ENCODE measurements around the gene APOL4.
"Not testable (repeated sequence)": the region's sequence is repeated elsewhere in the genome, so short reads cannot be mapped to it uniquely, and the experiment has no call there.

APOL4 gene

DNA sequence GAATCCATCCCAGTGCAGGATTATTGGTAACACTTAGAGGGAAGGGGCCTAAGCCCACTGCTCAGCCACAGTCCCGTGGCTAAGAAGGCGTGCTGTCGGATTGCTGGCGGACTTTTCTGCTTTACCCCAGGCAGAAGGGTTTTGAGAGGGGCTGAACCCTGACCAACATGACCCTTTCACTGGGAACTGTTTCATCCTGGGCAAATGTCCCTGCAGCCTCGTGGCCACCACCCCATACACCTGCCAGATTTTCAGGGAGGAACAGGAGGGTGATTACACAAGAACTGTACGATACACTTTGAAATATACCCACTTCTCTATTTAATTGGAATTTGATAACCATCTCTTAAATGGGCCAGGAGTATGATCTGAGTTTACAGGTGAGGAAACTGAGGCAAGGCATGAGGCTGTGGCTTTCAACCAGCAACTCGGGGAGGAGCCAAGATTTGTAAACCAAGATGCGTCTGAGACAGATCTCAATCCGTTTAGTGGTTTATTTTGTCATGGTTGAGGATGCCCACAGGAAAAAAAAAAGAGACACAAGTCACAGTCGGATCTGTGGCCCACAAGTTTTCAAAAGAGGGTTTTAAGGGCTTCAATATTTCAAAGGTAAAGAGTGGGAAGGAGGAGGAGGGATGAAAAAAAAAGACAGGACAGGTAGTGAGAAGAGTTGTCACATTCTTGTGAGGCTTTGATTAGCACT lies 34.9 kb downstream of the APOL4 start:
- TF ChIP-seq ZFX (IDR thresholded peaks at IDR 0.05), result no peak
- TF ChIP-seq, protein P1, sequence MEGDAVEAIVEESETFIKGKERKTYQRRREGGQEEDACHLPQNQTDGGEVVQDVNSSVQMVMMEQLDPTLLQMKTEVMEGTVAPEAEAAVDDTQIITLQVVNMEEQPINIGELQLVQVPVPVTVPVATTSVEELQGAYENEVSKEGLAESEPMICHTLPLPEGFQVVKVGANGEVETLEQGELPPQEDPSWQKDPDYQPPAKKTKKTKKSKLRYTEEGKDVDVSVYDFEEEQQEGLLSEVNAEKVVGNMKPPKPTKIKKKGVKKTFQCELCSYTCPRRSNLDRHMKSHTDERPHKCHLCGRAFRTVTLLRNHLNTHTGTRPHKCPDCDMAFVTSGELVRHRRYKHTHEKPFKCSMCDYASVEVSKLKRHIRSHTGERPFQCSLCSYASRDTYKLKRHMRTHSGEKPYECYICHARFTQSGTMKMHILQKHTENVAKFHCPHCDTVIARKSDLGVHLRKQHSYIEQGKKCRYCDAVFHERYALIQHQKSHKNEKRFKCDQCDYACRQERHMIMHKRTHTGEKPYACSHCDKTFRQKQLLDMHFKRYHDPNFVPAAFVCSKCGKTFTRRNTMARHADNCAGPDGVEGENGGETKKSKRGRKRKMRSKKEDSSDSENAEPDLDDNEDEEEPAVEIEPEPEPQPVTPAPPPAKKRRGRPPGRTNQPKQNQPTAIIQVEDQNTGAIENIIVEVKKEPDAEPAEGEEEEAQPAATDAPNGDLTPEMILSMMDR (conservative IDR thresholded peaks at IDR 0.05), result no peak
- H3K27ac ChIP-seq, result no peak overlapping the region

DNA sequence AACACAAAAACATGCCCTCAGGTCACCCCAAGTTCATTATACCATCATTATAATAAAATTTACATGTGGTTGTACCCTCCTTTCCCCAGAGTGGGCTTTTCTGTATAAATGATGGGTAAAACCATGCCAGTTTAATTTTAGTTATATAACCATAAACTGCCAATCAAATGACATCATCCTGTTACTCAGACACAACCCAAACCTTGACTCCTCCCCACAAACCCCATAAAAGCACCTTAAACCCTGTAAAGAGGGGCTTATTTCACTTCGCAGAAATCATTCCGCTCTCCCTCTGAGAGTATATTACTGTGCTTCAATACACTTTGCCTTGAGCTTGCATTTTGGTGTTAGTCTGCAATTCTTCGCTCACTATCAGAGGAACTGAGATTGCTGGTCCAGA lies 35.5 kb downstream of the APOL4 start:
- no peak overlapping the region for H3K27ac ChIP-seq
- no peak for TF ChIP-seq ZFX (IDR thresholded peaks at IDR 0.05)
- TF ChIP-seq, protein P1 (conservative IDR thresholded peaks at IDR 0.05), result no peak

DNA sequence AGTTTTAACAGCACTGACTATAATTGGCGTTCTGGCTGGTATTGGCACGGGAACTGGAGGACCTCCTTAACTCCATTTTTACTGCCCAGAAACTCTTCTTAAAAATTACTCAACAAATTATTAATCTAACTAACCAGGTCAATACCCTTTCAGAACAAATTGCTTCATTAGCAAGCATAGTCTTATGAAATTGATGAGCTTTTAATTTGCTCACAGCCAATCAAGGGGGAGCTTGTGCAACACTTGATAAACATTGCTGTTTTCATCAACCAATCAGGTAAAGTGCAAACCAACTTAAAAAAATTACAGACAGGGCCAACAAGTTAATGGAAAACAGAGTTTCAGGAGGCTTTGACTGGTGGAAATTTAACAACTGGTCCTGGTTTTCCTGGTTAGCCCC lies 36.5 kb downstream of the APOL4 start:
- no peak overlapping the region for H3K27ac ChIP-seq
- TF ChIP-seq ZFX (IDR thresholded peaks at IDR 0.05), result no peak
- TF ChIP-seq, protein P1 (conservative IDR thresholded peaks at IDR 0.05), result no peak

DNA sequence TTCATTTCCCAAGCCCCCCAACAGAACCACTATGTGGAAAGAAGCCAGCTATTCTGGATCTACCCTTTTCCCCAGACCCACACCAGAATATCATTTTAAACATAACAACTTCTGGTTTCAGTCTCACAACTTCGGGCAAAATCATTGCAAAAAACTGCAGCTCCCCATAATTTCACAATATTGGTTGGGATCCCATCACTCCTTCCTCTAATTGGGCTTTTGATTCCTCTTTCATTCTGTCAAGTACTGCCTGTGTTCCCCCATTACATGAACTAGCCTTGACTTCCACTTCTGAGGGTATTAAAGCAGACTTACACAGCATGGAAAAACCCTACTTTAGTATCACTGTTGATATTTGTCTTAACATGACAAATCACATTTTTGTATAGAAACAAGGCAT lies 37.0 kb downstream of the APOL4 start:
- H3K27ac ChIP-seq, result no peak overlapping the region
- no peak for TF ChIP-seq ZFX (IDR thresholded peaks at IDR 0.05)
- TF ChIP-seq, protein P1 (conservative IDR thresholded peaks at IDR 0.05), result no peak

DNA sequence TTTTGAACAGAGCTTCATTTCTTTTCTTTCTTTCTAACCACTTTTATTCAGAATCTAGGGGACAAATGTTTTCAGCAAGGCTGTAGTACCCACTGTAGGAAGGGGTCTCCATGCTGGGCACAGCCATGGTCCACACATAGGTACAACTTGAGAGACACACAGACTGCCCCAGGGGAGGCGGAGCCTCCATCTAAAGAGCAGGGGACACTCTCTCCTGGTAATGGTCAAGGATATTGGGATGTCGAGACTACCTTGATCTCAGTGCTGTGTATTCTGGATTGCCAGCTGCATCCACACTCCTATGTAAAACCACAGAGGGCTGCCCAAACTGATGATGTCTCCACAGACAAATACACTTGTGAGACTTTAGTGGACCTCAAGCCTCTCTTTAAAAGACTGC lies 38.1 kb downstream of the APOL4 start:
- no peak overlapping the region for H3K27ac ChIP-seq
- TF ChIP-seq, protein P1 (conservative IDR thresholded peaks at IDR 0.05), result no peak
- TF ChIP-seq ZFX (IDR thresholded peaks at IDR 0.05), result no peak

DNA sequence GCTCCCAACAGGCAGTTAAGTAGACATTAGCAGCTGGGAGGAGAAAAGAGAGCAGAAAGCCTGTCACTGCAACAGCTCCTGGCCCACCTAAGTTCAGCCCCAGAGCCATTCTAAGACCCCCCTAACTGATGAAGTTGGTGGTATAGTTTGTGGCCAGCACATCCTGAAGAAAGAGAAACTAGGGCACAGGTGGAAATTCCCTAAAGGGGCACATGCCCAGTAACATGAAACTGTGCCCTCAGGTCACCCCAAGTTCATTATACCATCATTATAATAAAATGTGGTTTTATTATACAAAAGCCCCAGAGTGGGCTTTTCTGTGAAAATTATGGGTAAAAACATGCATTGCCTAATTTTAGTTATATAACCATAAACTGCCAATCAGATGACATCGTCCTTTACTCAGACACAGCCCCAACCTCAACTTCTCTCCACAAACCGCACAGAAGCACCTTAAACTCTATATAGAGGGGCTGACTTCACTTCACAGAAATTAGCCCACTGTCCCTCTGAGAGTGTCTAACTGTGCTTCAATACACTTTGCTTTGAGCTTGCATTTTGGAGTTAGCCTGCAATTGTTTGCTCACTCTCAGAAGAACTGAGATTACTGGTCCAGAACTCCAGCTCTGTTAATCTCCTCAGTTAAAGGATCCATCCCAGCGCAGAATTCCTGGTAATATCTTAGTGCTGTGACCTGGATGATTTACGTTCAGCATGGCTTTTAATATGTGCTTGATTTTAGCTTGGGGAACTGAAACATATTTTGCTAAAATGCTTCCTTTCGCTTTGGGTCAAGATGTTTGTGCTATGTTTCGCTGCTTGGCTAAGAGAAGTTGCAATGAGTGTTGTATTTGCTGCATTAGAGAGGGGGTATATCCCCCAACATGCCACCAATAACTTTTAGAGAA lies 39.2 kb downstream of the APOL4 start:
- TF ChIP-seq, protein P1 (conservative IDR thresholded peaks at IDR 0.05), result no peak
- H3K27ac ChIP-seq, result no peak overlapping the region

DNA sequence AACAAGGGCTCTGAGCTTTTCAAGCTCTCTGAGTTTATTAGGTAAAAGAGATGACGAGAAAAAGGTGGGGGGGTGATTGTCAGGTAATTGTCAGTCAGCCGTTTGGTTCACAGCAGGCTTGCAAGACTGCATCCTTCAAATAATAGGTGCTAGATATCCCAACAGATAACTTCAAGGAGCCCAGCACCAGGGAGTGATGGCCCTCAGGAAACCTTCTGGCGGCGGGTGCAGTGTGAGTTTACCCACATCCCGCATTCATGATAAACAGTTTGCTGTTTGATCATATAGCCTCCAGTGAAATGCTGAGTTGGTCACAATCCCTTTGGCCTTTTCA lies 39.8 kb downstream of the APOL4 start:
- H3K27ac ChIP-seq, result not testable (repeated sequence)

Measured in C4-2B (cell line).